ENCODE data around the gene PIK3C3.

DNA sequence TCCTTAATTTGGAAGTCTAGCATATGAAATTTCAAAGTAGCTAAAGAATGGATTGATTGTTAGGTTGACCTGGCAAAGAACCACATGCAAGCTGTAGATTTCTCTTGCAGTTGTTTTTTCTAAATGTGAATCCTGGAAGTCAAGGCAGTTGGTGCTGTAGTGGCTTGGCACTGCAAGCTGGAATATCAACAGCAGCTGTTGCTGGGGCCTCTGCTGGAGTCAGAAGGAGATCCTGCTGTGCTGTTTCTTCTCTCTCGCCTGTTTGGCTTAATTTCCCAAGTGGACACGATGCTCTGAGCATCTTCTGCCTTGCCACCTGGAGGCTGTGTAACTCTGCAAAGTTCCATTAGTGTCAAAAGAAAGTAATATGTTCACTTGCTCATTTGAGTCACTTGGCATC is 12.6 kb downstream of the PIK3C3 start:
- TF ChIP-seq POLR2A (IDR thresholded peaks at IDR 0.05) = no peak
- TF ChIP-seq, protein P1, sequence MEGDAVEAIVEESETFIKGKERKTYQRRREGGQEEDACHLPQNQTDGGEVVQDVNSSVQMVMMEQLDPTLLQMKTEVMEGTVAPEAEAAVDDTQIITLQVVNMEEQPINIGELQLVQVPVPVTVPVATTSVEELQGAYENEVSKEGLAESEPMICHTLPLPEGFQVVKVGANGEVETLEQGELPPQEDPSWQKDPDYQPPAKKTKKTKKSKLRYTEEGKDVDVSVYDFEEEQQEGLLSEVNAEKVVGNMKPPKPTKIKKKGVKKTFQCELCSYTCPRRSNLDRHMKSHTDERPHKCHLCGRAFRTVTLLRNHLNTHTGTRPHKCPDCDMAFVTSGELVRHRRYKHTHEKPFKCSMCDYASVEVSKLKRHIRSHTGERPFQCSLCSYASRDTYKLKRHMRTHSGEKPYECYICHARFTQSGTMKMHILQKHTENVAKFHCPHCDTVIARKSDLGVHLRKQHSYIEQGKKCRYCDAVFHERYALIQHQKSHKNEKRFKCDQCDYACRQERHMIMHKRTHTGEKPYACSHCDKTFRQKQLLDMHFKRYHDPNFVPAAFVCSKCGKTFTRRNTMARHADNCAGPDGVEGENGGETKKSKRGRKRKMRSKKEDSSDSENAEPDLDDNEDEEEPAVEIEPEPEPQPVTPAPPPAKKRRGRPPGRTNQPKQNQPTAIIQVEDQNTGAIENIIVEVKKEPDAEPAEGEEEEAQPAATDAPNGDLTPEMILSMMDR (IDR thresholded peaks at IDR 0.05) = no peak
- TF ChIP-seq POLR2AphosphoS5 (IDR thresholded peaks at IDR 0.05) = no peak
- TF ChIP-seq EP300 (IDR thresholded peaks at IDR 0.05) = no peak

All from sigmoid colon (tissue), 4 donors.